ENCODE measurements around the gene ATR.
"Not testable (repeated sequence)": the region's sequence is repeated elsewhere in the genome, so short reads cannot be mapped to it uniquely, and the experiment has no call there.

Gene ATR

GRCh38 chr3:142602619-142603385, 24.3 kb upstream of the ATR start:
- Mint-ChIP-seq H3K4me1 (peaks cover 4% of the 10 kb centered on the region), H3K27ac (no peak overlapping the region), H3K9me3 (no peaks in the 10 kb centered on the region), H3K27me3 (no peaks in the 10 kb centered on the region), H3K4me3 (no peak overlapping the region)
- ATAC-seq (no peak), DNase-seq (no peak)

- no peaks in the 10 kb centered on the region for H3K27me3 Mint-ChIP-seq
- no peak overlapping the region for H3K4me3 Mint-ChIP-seq
- ATAC-seq (no peak), DNase-seq (no peak)
- H3K9me3 Mint-ChIP-seq = no peaks in the 10 kb centered on the region
- no peak overlapping the region for H3K27ac Mint-ChIP-seq
- peaks cover 13% of the 10 kb centered on the region for H3K4me1 Mint-ChIP-seq
Measured at GRCh38 chr3:142601713-142602112, 23.2 kb upstream of the ATR start.

- H3K27ac Mint-ChIP-seq = no peak overlapping the region
- no peak overlapping the region for H3K4me3 Mint-ChIP-seq
Measured at GRCh38 chr3:142597906-142598305, 19.4 kb upstream of the ATR start.

GRCh38 chr3:142596726-142597088, 18.2 kb upstream of the ATR start:
- H3K4me3 Mint-ChIP-seq = peak overlapping the region; percentile 96 to 98
- H3K27me3 Mint-ChIP-seq = no peaks in the 10 kb centered on the region
- DNase-seq (no peak), ATAC-seq (no peak)
- H3K27ac Mint-ChIP-seq = no peak overlapping the region
- H3K4me1 Mint-ChIP-seq = peaks cover 13% of the 10 kb centered on the region
- H3K9me3 Mint-ChIP-seq = no peaks in the 10 kb centered on the region

More at GRCh38 chr3:142597906-142598305, 19.4 kb upstream of the ATR start:
- peaks cover 13% of the 10 kb centered on the region for H3K4me1 Mint-ChIP-seq
- ATAC-seq = no peak
- no peak for DNase-seq
- no peaks in the 10 kb centered on the region for H3K27me3 Mint-ChIP-seq
- no peaks in the 10 kb centered on the region for H3K9me3 Mint-ChIP-seq

GRCh38 chr3:142595951-142596725, 17.6 kb upstream of the ATR start, which contains the start of gene PLS1:
PLS1 (plus strand) TSS chr3:142596393; CDS start chr3:142664238, 67,845 bp downstream.
- peaks cover 13% of the 10 kb centered on the region for H3K4me1 Mint-ChIP-seq
- H3K27me3 Mint-ChIP-seq = no peaks in the 10 kb centered on the region
- ATAC-seq = peak; percentile 92
- DNase-seq = peak; percentile 90 to 94
- no peaks in the 10 kb centered on the region for H3K9me3 Mint-ChIP-seq
- peak within 1 kb of the TSS; percentile 91 to 92 for H3K27ac Mint-ChIP-seq
- H3K4me3 Mint-ChIP-seq = peak within 1 kb of the TSS; percentile 96 to 98

- DNase-seq = no peak
- H3K27ac Mint-ChIP-seq = no peak overlapping the region
- peak overlapping the region; percentile 96 to 98 for H3K4me3 Mint-ChIP-seq
Measured at GRCh38 chr3:142595581-142595950, 17.0 kb upstream of the ATR start.

GRCh38 chr3:142595141-142595540, 16.6 kb upstream of the ATR start:
- Mint-ChIP-seq H3K4me1 (peaks cover 13% of the 10 kb centered on the region), H3K4me3 (peak overlapping the region; percentile 96 to 98), H3K27ac (no peak overlapping the region), H3K27me3 (peaks cover 4% of the 10 kb centered on the region), H3K9me3 (no peaks in the 10 kb centered on the region)
- DNase-seq (no peak), ATAC-seq (no peak)

More at GRCh38 chr3:142595581-142595950, 17.0 kb upstream of the ATR start:
- Mint-ChIP-seq H3K27me3 (no peaks in the 10 kb centered on the region), H3K4me1 (peaks cover 13% of the 10 kb centered on the region), H3K9me3 (no peaks in the 10 kb centered on the region)
- no peak for ATAC-seq

- not testable (repeated sequence) for H3K4me3 Mint-ChIP-seq
Measured at GRCh38 chr3:142592268-142592667, 13.7 kb upstream of the ATR start.

GRCh38 chr3:142588703-142589102, 10.2 kb upstream of the ATR start:
- H3K27me3 Mint-ChIP-seq = peaks cover 24% of the 10 kb centered on the region
- no peaks in the 10 kb centered on the region for H3K4me1 Mint-ChIP-seq
- no peak overlapping the region for H3K4me3 Mint-ChIP-seq
- H3K27ac Mint-ChIP-seq = no peak overlapping the region
- ATAC-seq (no peak), DNase-seq (no peak)
- no peaks in the 10 kb centered on the region for H3K9me3 Mint-ChIP-seq

More at GRCh38 chr3:142592268-142592667, 13.7 kb upstream of the ATR start:
- H3K4me1 Mint-ChIP-seq, DNase-seq, ATAC-seq, H3K27ac Mint-ChIP-seq, H3K9me3 Mint-ChIP-seq: not testable (repeated sequence)
- H3K27me3 Mint-ChIP-seq = peaks cover 14% of the 10 kb centered on the region

- Mint-ChIP-seq H3K4me1 (no peaks in the 10 kb centered on the region), H3K4me3 (no peak overlapping the region), H3K9me3 (no peaks in the 10 kb centered on the region), H3K27me3 (peaks cover 24% of the 10 kb centered on the region), H3K27ac (no peak overlapping the region)
- ATAC-seq (peak; percentile 79), DNase-seq (peak in 1 of 2 donors; percentile 22)
Measured at GRCh38 chr3:142586803-142587406, 8.4 kb upstream of the ATR start.

GRCh38 chr3:142581070-142581469, 2.5 kb upstream of the ATR start:
- H3K4me3 Mint-ChIP-seq, ATAC-seq, H3K9me3 Mint-ChIP-seq, DNase-seq, H3K27ac Mint-ChIP-seq: not testable (repeated sequence)
- peaks cover 10% of the 10 kb centered on the region for H3K27me3 Mint-ChIP-seq
- peaks cover 27% of the 10 kb centered on the region for H3K4me1 Mint-ChIP-seq

- Mint-ChIP-seq H3K9me3 (no peaks in the 10 kb centered on the region), H3K27ac (peak overlapping the region; percentile 56 to 78), H3K27me3 (peaks cover 9% of the 10 kb centered on the region), H3K4me3 (peak overlapping the region; percentile 96 to 100), H3K4me1 (peaks cover 37% of the 10 kb centered on the region)
- no peak for ATAC-seq
- DNase-seq = no peak
Measured at GRCh38 chr3:142580061-142580423, 1.5 kb upstream of the ATR start.

GRCh38 chr3:142577696-142578328, 721 bp downstream of the ATR start:
- no peaks in the 10 kb centered on the region for H3K27me3 Mint-ChIP-seq
- ATAC-seq (no peak), DNase-seq (no peak)
- no peaks in the 10 kb centered on the region for H3K9me3 Mint-ChIP-seq
- H3K4me1 Mint-ChIP-seq = peaks cover 50% of the 10 kb centered on the region
- H3K27ac Mint-ChIP-seq = peak overlapping the region; percentile 96 to 99
- H3K4me3 Mint-ChIP-seq = peak overlapping the region; percentile 96 to 100

GRCh38 chr3:142576792-142577191, 1.7 kb downstream of the ATR start:
- H3K4me1 Mint-ChIP-seq = peaks cover 50% of the 10 kb centered on the region
- DNase-seq (no peak), ATAC-seq (no peak)
- no peaks in the 10 kb centered on the region for H3K9me3 Mint-ChIP-seq
- peak overlapping the region; percentile 96 to 100 for H3K4me3 Mint-ChIP-seq
- H3K27me3 Mint-ChIP-seq = no peaks in the 10 kb centered on the region
- H3K27ac Mint-ChIP-seq = peak overlapping the region in 1 of 2 donors; percentile 44

- H3K4me3 Mint-ChIP-seq = no peak overlapping the region
- no peaks in the 10 kb centered on the region for H3K27me3 Mint-ChIP-seq
- DNase-seq (no peak), ATAC-seq (no peak)
- peaks cover 51% of the 10 kb centered on the region for H3K4me1 Mint-ChIP-seq
- H3K27ac Mint-ChIP-seq = peak overlapping the region in 1 of 2 donors; percentile 41
- H3K9me3 Mint-ChIP-seq = no peaks in the 10 kb centered on the region
Measured at GRCh38 chr3:142574665-142575064, 3.9 kb downstream of the ATR start.
